ENCODE measurements around the gene TAF6. TPM values are rescaled to one million over a fixed set of nuclear protein-coding genes. Genes with fewer than 3 reads are reported as not detected.

The TAF6 gene
- total RNA-seq, 1 donor from 2014 or later: 39.4 TPM

DNA sequence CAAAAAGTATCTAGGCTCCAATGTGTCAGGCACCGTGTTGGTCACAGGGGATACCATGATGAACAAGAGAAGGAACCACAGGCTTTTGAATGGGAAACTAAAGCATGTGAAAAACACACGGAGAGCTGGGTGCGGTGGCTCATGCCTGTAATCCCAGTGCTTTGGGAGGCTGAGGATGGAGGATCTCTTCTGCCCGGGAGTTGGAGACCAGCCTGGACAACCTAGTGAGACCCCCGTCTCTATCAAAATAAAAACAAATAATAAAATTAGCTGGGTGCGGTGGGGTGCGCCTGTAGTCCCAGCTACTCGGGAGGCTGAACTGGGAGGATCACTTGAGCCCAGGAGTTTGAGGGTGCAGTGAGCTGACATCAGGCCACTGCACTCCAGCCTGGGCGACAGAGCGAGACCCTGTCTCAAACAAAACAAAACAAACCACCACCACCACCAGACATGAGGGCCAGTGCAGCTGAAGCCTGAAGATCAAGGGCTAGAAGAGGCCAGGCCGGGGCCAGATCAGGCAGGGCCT lies 31.0 kb downstream of the TAF6 start:
- Histone ChIP-seq H3K27ac (peak overlapping the region; percentile 84), H3K4me1 (peaks cover 22% of the 10 kb centered on the region), H3K9me3 (no peaks in the 10 kb centered on the region), H3K36me3 (peaks cover 28% of the 10 kb centered on the region), H3K27me3 (ENCODE audit: low read depth) (no peaks in the 10 kb centered on the region), H3K4me3 (peak overlapping the region; percentile 89)
- DNase-seq (no peak), ATAC-seq (no peak)
- TF ChIP-seq, protein P1, sequence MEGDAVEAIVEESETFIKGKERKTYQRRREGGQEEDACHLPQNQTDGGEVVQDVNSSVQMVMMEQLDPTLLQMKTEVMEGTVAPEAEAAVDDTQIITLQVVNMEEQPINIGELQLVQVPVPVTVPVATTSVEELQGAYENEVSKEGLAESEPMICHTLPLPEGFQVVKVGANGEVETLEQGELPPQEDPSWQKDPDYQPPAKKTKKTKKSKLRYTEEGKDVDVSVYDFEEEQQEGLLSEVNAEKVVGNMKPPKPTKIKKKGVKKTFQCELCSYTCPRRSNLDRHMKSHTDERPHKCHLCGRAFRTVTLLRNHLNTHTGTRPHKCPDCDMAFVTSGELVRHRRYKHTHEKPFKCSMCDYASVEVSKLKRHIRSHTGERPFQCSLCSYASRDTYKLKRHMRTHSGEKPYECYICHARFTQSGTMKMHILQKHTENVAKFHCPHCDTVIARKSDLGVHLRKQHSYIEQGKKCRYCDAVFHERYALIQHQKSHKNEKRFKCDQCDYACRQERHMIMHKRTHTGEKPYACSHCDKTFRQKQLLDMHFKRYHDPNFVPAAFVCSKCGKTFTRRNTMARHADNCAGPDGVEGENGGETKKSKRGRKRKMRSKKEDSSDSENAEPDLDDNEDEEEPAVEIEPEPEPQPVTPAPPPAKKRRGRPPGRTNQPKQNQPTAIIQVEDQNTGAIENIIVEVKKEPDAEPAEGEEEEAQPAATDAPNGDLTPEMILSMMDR (IDR thresholded peaks at IDR 0.05): no peak
- intact Hi-C loops (cut with DNase I): no loop called here

DNA sequence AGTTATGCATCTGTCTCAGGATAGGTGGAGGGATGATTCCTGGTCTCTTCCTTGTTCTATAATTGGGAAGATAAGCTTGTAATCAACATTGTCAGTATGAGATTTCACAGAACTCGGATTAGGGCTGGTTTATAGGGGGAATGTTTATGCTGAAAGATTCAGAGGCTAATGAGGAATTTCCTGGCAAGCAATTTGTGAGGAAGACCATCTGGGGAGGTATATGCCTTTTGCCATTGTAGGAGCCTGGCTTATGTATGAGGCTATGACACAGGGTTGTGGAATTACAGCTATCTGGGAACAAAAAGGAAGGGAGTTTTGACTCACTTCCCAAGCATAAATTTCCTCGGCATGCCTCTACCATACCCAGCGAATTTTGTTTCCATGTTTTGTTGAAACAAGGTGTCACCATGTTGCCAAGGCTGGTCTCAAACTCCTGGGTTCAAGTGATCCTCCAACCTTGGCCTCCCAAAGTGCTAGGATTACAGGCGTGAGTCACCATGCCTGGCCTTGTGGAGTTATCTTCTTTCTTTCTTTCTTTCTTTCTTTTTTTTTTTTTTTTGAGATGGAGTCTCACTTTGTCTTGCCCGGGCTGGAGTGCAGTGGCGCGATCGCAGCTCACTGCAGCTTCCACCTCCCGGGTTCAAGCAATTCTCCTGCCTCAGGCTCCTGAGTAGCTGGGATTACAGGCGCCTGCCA lies 32.0 kb downstream of the TAF6 start:
- intact Hi-C loops (cut with DNase I): no loop called here
- Histone ChIP-seq H3K36me3 (peaks cover 19% of the 10 kb centered on the region), H3K9me3 (no peaks in the 10 kb centered on the region), H3K27ac (no peak overlapping the region), H3K27me3 (ENCODE audit: low read depth) (no peaks in the 10 kb centered on the region), H3K4me1 (peaks cover 25% of the 10 kb centered on the region), H3K4me3 (no peak overlapping the region)
- DNase-seq (no peak), ATAC-seq (no peak)
- TF ChIP-seq, protein P1 (IDR thresholded peaks at IDR 0.05): no peak

GRCh38 chr7:100085515-100085914 lies 33.6 kb downstream of the TAF6 start:
- no peaks in the 10 kb centered on the region for H3K9me3 ChIP-seq
- no peak overlapping the region for H3K27ac ChIP-seq
- peaks cover 2% of the 10 kb centered on the region for H3K36me3 ChIP-seq
- TF ChIP-seq, protein P1 (IDR thresholded peaks at IDR 0.05): no peak
- peaks cover 36% of the 10 kb centered on the region for H3K4me1 ChIP-seq
- no peak overlapping the region for H3K4me3 ChIP-seq
- ATAC-seq (no peak), DNase-seq (no peak)
- intact Hi-C loops (cut with DNase I): no loop called here
- no peaks in the 10 kb centered on the region for H3K27me3 ChIP-seq (ENCODE audit: low read depth)

- Histone ChIP-seq H3K36me3 (peaks cover 16% of the 10 kb centered on the region), H3K4me3 (no peak overlapping the region), H3K9me3 (no peaks in the 10 kb centered on the region), H3K4me1 (peaks cover 36% of the 10 kb centered on the region), H3K27me3 (ENCODE audit: low read depth) (no peaks in the 10 kb centered on the region), H3K27ac (peak overlapping the region; percentile 93)
- ATAC-seq: no peak
- DNase-seq: no peak
- TF ChIP-seq, protein P1 (IDR thresholded peaks at IDR 0.05): no peak
- intact Hi-C loops (cut with DNase I): no loop called here
Observed at GRCh38 chr7:100082978-100083377, 36.2 kb downstream of the TAF6 start.

- H3K27me3 ChIP-seq (ENCODE audit: low read depth): no peaks in the 10 kb centered on the region
- TF ChIP-seq, protein P1 (IDR thresholded peaks at IDR 0.05): peak; percentile 96
- H3K4me3 ChIP-seq: peak within 1 kb of the TSS; percentile 96
- H3K27ac ChIP-seq: peak within 1 kb of the TSS; percentile 93
- peaks cover 30% of the 10 kb centered on the region for H3K36me3 ChIP-seq
- peak; percentile 97 to 98 for ATAC-seq
- intact Hi-C loops (cut with DNase I): no loop called here
- peaks cover 35% of the 10 kb centered on the region for H3K4me1 ChIP-seq
- H3K9me3 ChIP-seq: no peaks in the 10 kb centered on the region
- peak; percentile 98 for DNase-seq
Observed at GRCh38 chr7:100081535-100082102, 37.5 kb downstream of the TAF6 start, which contains the start of gene ZNF3. TSS of gene ZNF3 (minus strand) at chr7:100081723. CDS start at chr7:100077357, 4,366 bp downstream.

All from lower lobe of right lung (tissue), 2 donors.